BJ (cell line): ENCODE data around the gene MEOX1. TPM values are rescaled to one million over a fixed set of nuclear protein-coding genes. Genes with fewer than 3 reads are reported as not detected.

ENCODE experiments used
- CTCF ChIA-PET: fragments of 350-600 bp; formaldehyde crosslinking; extraction: SDS; loops from one replicate; lab custom pipeline; 2021; ENCODE audit warnings: antibody characterized with exemption, inconsistent platforms; lab: Yijun Ruan, JAX
- POLR2A ChIA-PET: fragments of 300-600 bp; sonication (Branson Sonifier 250); formaldehyde crosslinking; extraction: SDS; loops from one replicate; lab custom pipeline; 2021; ENCODE audit warnings: antibody characterized with exemption; lab: Charles Lee
- DNase-seq: peaks from one replicate; pipeline ENCODE4 v3.0.0-alpha.2; 2011; ENCODE audit warnings: low read depth
- H3K27me3 ChIP-seq: 2 replicates; pipeline ENCODE4 v1.6.0; 2011; ENCODE audit warnings: low read length; ENCODE audit not compliant: control insufficient read depth, insufficient read depth
- H3K36me3 ChIP-seq: 2 replicates; pipeline ENCODE4 v1.5.1; 2011; ENCODE audit warnings: low read length; ENCODE audit not compliant: control insufficient read depth, insufficient read depth
- H3K4me3 ChIP-seq: 2 replicates; pipeline ENCODE4 v1.5.1; 2011; ENCODE audit warnings: low read depth, mild to moderate bottlenecking, control low read depth, low read length
- polyA plus RNA-seq: library from polyadenylated mRNA; depleted of rRNA; stranded (reverse); fragments of >200 nt; gene quantifications from 2 replicates; pipeline ENCODE4 v1.2.3, GENCODE V29; 2011
- TF ChIP-seq, protein P1 (sequence below): IDR thresholded peaks from 2 replicates; pipeline ENCODE4 v1.5.1; 2011; ENCODE audit warnings: low read depth, mild to moderate bottlenecking, control low read depth, inconsistent platforms, low read length, moderate library complexity; ENCODE audit not compliant: insufficient read depth

Gene MEOX1
- polyA plus RNA-seq, 1 experiment, result not detected

DNA sequence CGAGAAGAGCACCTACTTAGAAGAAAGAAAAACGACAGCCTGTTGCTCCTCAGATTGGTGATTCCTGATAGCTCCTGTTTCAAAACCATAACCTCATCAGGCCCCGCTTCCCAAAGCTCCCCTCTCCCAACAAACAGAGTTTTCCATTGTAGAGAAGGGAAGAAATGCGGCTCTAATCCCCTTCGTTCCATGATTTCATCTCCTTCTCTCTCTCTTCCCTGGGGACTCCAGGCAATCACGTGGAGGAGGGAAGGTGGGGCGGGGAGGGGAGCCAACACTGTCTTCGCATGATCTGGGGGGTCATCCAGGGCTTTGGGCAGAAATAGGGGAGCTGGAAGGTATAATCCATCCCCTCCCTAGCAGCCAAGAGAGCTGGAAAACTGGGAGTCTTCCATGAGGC is 43.4 kb downstream of the MEOX1 start:
- TF ChIP-seq, protein P1, sequence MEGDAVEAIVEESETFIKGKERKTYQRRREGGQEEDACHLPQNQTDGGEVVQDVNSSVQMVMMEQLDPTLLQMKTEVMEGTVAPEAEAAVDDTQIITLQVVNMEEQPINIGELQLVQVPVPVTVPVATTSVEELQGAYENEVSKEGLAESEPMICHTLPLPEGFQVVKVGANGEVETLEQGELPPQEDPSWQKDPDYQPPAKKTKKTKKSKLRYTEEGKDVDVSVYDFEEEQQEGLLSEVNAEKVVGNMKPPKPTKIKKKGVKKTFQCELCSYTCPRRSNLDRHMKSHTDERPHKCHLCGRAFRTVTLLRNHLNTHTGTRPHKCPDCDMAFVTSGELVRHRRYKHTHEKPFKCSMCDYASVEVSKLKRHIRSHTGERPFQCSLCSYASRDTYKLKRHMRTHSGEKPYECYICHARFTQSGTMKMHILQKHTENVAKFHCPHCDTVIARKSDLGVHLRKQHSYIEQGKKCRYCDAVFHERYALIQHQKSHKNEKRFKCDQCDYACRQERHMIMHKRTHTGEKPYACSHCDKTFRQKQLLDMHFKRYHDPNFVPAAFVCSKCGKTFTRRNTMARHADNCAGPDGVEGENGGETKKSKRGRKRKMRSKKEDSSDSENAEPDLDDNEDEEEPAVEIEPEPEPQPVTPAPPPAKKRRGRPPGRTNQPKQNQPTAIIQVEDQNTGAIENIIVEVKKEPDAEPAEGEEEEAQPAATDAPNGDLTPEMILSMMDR, result no peak
- CTCF ChIA-PET, result interaction anchor here (1.0 kb wide), 1 partner anchor 8 kb away, joined by 3 read pairs; no protein-coding TSS in a partner anchor
- POLR2A ChIA-PET, result no interaction called here
- Histone ChIP-seq H3K4me3 (no peak overlapping the region), H3K36me3 (no peaks in the 10 kb centered on the region), H3K27me3 (peaks cover 10% of the 10 kb centered on the region)
- DNase-seq, result no peak

DNA sequence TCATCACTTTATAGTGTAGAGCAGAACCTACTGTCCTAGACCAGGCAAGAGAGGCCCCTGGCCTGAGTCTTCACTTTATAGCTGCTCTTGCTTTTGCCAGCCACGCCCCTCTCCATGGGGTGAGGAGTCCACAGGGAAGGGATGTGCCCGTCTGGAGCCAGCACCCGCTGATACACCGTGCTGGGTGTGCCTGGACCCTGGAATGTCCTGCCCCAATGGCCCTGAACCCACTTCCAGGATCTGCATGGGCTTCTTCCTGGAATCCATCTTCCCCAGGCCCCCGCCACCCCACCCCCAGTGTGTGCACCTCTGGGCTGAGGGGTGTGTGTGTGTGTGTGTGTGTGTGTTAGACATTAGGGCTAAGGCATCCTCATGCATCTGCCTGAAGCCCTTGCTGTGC is 44.9 kb downstream of the MEOX1 start:
- ChIA-PET POLR2A (no interaction called here), CTCF (no interaction called here)
- TF ChIP-seq, protein P1, result no peak
- Histone ChIP-seq H3K27me3 (peaks cover 6% of the 10 kb centered on the region), H3K4me3 (no peak overlapping the region), H3K36me3 (no peaks in the 10 kb centered on the region)
- DNase-seq, result no peak

GRCh38 chr17:43616421-43616820 is 45.3 kb downstream of the MEOX1 start:
- Histone ChIP-seq H3K27me3 (peaks cover 6% of the 10 kb centered on the region), H3K4me3 (no peak overlapping the region), H3K36me3 (no peaks in the 10 kb centered on the region)
- POLR2A ChIA-PET, result no interaction called here
- TF ChIP-seq, protein P1, result no peak
- DNase-seq, result no peak
- CTCF ChIA-PET, result no interaction called here

- TF ChIP-seq, protein P1, result no peak
- H3K27me3 ChIP-seq, result peaks cover 6% of the 10 kb centered on the region
- ChIA-PET CTCF (no interaction called here), POLR2A (no interaction called here)
- no peaks in the 10 kb centered on the region for H3K36me3 ChIP-seq
- DNase-seq, result no peak
- H3K4me3 ChIP-seq, result no peak overlapping the region
Measured at GRCh38 chr17:43616029-43616351, 45.7 kb downstream of the MEOX1 start.

GRCh38 chr17:43615330-43616028 is 46.2 kb downstream of the MEOX1 start:
- Histone ChIP-seq H3K36me3 (no peaks in the 10 kb centered on the region), H3K27me3 (peaks cover 6% of the 10 kb centered on the region), H3K4me3 (no peak overlapping the region)
- ChIA-PET CTCF (no interaction called here), POLR2A (no interaction called here)
- DNase-seq, result no peak
- TF ChIP-seq, protein P1, result no peak
